Measurements from ENCODE around the gene JDP2.
"Not testable (repeated sequence)": the region's sequence is repeated elsewhere in the genome, so short reads cannot be mapped to it uniquely, and the experiment has no call there.

Gene JDP2

DNA sequence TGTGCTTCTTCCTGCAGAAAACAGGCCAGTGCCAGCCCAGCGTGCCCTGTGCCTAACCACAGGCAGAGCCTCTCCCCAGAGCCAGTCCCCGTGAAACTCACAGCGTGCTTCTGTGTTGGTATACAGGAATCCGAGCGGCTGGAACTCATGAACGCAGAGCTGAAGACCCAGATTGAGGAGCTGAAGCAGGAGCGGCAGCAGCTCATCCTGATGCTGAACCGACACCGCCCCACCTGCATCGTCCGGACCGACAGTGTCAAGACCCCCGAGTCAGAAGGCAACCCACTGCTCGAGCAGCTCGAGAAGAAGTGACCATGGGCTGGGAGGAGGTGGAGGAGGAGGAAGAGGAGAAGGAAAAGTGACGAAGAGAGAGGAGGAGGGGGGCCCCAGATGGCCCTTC is 41.3 kb downstream of the JDP2 start:
- no peak for DNase-seq
- no peak overlapping the region for H3K4me3 ChIP-seq
- H3K4me1 ChIP-seq, result peaks cover 0 to 40% (median 24%) of the 10 kb centered on the region in 4 donors
- no peaks in the 10 kb centered on the region for H3K27me3 ChIP-seq
- no peaks in the 10 kb centered on the region for H3K9me3 ChIP-seq
- intact Hi-C loops (cut with DNase I; ENCODE audit: low total_unique reads), result no loop called here
- H3K27ac ChIP-seq, result peak overlapping the region; percentile 52 to 68
- TF ChIP-seq, protein P1, sequence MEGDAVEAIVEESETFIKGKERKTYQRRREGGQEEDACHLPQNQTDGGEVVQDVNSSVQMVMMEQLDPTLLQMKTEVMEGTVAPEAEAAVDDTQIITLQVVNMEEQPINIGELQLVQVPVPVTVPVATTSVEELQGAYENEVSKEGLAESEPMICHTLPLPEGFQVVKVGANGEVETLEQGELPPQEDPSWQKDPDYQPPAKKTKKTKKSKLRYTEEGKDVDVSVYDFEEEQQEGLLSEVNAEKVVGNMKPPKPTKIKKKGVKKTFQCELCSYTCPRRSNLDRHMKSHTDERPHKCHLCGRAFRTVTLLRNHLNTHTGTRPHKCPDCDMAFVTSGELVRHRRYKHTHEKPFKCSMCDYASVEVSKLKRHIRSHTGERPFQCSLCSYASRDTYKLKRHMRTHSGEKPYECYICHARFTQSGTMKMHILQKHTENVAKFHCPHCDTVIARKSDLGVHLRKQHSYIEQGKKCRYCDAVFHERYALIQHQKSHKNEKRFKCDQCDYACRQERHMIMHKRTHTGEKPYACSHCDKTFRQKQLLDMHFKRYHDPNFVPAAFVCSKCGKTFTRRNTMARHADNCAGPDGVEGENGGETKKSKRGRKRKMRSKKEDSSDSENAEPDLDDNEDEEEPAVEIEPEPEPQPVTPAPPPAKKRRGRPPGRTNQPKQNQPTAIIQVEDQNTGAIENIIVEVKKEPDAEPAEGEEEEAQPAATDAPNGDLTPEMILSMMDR (IDR thresholded peaks at IDR 0.05), result no peak
- peaks cover 12 to 43% (median 31%) of the 10 kb centered on the region in 3 donors for H3K36me3 ChIP-seq

DNA sequence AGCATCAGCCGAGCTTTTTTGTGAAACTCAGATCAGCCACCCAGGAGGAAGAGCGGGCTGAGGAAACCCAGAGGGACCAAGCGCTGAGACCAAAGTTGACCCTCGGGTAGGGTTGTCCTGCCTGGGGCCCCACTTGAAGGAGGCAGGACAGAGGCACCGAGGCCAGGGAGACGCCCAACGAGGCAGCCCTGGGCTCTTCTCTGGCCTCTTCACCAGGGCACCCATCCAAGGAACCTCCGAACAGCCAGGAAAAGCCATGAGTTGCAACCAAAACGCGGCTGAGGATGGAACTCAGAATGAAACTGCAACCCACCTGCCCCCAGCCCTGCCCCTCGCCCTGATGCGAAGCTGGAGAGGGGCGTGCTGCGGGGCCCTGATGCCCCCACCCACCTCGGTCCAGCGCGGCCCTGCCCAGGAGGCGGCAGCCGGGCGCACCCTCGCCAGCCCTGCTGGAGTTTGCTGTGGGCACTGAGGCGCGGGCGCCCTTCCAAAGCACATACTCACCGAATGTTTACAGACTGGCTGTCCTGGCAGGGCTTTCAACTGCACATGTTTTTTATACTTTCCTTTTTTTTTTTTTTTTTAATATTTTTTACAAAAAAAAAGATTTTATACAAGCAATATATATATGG is 41.9 kb downstream of the JDP2 start:
- Histone ChIP-seq H3K9me3 (no peaks in the 10 kb centered on the region), H3K27me3 (no peaks in the 10 kb centered on the region), H3K4me3 (peak overlapping the region in 1 of 2 donors; percentile 31), H3K27ac (peak overlapping the region; percentile 52 to 68), H3K4me1 (peaks cover 0 to 40% (median 24%) of the 10 kb centered on the region in 4 donors), H3K36me3 (peaks cover 12 to 40% (median 35%) of the 10 kb centered on the region in 3 donors)
- peak; percentile 67 to 90 for DNase-seq
- TF ChIP-seq, protein P1 (IDR thresholded peaks at IDR 0.05), result no peak
- intact Hi-C loops (cut with DNase I; ENCODE audit: low total_unique reads), result no loop called here

DNA sequence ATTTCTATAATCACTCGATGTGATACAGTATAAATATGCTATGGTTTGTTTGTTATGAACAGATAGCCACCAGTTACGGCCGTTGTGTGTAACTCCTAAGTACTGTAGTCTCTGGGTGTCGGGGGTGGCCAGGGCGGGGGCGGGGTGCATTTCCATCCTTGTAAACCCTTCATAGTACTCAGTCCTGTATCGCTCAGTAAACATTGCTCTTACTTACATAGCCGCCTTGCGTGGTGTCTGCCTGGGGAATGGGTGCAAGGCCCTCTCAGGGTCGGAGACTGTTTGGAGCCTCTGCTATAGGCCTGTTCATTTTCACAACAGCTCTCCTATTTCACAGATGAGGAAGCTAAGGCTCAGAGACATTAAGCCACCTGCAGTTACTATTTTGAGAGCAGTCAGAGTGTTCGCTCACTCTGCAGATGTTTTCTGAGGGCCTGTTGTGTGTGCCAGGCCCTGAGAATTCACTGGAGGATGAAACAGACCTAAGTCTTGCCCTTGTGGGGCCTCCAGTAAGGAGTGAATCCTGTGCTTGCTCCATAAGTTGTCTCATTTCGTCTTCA is 42.5 kb downstream of the JDP2 start:
- H3K9me3 ChIP-seq, result no peaks in the 10 kb centered on the region

DNA sequence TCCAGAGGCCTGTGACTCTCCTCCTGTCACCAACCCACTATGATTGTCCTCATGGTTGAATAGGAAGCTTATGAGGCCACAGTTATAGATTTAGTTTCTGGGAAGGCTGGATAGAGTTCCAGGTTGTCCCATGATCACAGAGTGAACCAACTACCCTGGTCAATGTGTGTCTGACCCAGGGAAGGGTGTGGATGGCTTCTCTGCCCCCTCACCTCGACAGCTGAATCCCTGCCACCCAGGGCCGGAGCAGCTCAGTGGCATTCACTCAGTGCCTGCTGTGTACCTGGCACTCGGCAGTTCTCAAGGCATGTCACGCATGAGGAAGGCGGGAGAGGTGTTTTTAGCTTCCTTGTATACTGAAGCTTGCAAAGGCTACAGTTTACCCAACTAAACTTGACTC is 43.2 kb downstream of the JDP2 start:
- intact Hi-C loops (cut with DNase I; ENCODE audit: low total_unique reads), result no loop called here
- DNase-seq, result no peak
- TF ChIP-seq, protein P1 (IDR thresholded peaks at IDR 0.05), result no peak
- Histone ChIP-seq H3K27ac (peak overlapping the region; percentile 52 to 68), H3K9me3 (no peaks in the 10 kb centered on the region), H3K36me3 (peaks cover 12 to 40% (median 35%) of the 10 kb centered on the region in 3 donors), H3K4me3 (no peak overlapping the region), H3K4me1 (peaks cover 0 to 40% (median 24%) of the 10 kb centered on the region in 4 donors), H3K27me3 (no peaks in the 10 kb centered on the region)

More for the DNA sequence above, 42.5 kb downstream of the JDP2 start:
- DNase-seq, result no peak
- peaks cover 0 to 40% (median 24%) of the 10 kb centered on the region in 4 donors for H3K4me1 ChIP-seq
- peak overlapping the region in 1 of 2 donors; percentile 31 for H3K4me3 ChIP-seq
- intact Hi-C loops (cut with DNase I; ENCODE audit: low total_unique reads), result no loop called here
- no peaks in the 10 kb centered on the region for H3K27me3 ChIP-seq
- H3K27ac ChIP-seq, result peak overlapping the region; percentile 52 to 68
- H3K36me3 ChIP-seq, result peaks cover 12 to 39% (median 35%) of the 10 kb centered on the region in 3 donors
- TF ChIP-seq, protein P1 (IDR thresholded peaks at IDR 0.05), result no peak

DNA sequence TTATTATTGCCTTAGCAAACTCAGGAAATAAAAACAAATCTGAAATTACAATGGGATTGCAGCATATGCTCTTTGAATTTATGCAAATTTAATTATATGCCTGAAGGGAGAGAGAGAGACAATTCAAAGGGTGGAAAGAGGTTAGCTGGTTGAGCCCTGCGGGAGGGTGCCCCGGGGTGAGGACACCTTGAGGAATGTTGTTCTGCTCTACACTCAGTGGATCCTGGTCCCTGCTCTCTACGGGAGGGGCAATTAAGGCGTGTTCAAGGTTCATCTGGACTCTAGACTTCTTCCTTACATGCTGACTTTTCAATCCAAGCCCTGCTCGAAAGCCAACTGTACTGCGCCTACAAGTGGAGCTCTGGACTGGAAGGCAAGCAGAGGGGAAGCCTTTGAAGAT is 46.3 kb downstream of the JDP2 start:
- H3K27me3 ChIP-seq; H3K4me3 ChIP-seq; H3K9me3 ChIP-seq; DNase-seq; intact Hi-C loops (cut with DNase I; ENCODE audit: low total_unique reads); H3K27ac ChIP-seq: not testable (repeated sequence)
- peaks cover 0 to 21% (median 13%) of the 10 kb centered on the region in 4 donors for H3K4me1 ChIP-seq
- peaks cover 12 to 45% (median 35%) of the 10 kb centered on the region in 3 donors for H3K36me3 ChIP-seq

DNA sequence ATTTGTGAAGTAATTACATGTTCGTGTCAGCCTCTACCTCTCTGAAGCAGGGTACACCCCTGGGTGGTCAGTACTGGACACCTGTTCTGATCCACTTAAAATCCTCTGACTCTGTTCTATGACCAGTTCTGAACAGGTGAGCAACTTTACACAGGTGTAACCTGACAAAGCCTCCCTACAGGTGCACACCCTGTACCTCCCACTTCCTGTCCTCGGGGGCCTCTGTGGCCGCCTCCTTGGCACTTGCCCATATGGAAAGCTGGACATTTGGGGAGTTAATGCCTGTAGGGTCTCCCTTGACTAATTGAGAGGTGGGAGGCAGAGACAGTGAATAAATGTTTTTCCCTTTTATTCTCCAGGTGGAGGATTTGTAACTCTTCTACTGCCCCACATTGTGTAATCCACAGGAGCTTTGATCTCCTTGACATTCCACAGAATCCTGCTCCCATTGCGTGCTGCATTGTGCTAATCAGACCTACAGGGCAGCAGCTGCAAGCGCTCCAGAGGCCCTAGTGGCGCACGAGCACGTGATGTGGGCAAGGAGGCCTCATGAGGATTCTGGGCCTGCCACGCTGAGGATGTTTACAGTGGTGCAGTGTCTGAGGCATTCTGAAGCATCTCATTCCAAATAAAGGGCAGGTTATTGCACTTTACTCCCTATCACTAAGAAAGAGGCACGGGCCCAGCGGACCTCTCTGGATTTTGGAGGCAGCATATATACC is 48.6 kb downstream of the JDP2 start:
- TF ChIP-seq, protein P1 (IDR thresholded peaks at IDR 0.05), result no peak
- Histone ChIP-seq H3K4me1 (no peaks in the 10 kb centered on the region), H3K36me3 (peaks cover 11 to 23% (median 20%) of the 10 kb centered on the region in 3 donors), H3K4me3 (no peak overlapping the region), H3K27me3 (no peaks in the 10 kb centered on the region), H3K9me3 (no peaks in the 10 kb centered on the region), H3K27ac (no peak overlapping the region)
- DNase-seq, result peak in 1 of 2 donors; percentile 24
- intact Hi-C loops (cut with DNase I; ENCODE audit: low total_unique reads), result no loop called here

Data from tibial artery (tissue), 4 donors.